Right lobe of liver (tissue), 6 donors: ENCODE data around the gene MRPL3. TPM values are rescaled to one million over a fixed set of nuclear protein-coding genes. Genes with fewer than 3 reads are reported as not detected.

ENCODE experiments used
- ATAC-seq, 4 donors: fragments of 200-7000 bp; cut with Tn5 transposase; one replicate each; pipeline ENCODE4 v1.9.1; 2020; ENCODE audit warnings: mild to moderate bottlenecking in 4 of 4, moderate library complexity in 4 of 4
- DNase-seq, 3 donors: peaks; one replicate each; pipeline ENCODE4 v3.0.0-alpha.2; 2020
- H3K27ac ChIP-seq, 3 donors: fragments of 200-600 bp; one replicate each; pipeline ENCODE4 v1.8.0; 2022
- H3K27me3 ChIP-seq, 2 donors: fragments of 200-600 bp; one replicate each; pipeline ENCODE4 v1.8.0; 2022
- H3K36me3 ChIP-seq, 4 donors: fragments of 200-600 bp; sonication (generic) in 1 of 4; one replicate each; pipeline versions ENCODE4 v1.5.1 to v1.8.0; 2017 to 2022; ENCODE audit warnings: control low read depth in 1 of 4
- H3K4me1 ChIP-seq, 4 donors: fragments of 200-600 bp; sonication (generic) in 1 of 4; one replicate each; pipeline versions ENCODE4 v1.5.1 to v1.8.0; 2017 to 2022; ENCODE audit warnings: control low read depth in 1 of 4
- H3K4me3 ChIP-seq, 3 donors: fragments of 200-600 bp; one replicate each; pipeline ENCODE4 v1.8.0; 2022
- H3K9me3 ChIP-seq, 4 donors: fragments of 200-600 bp; sonication (generic) in 1 of 4; one replicate each; pipeline versions ENCODE4 v1.5.1 to v1.8.0; 2017 to 2022; ENCODE audit warnings: control low read depth in 1 of 4
- POLR2A ChIP-seq: fragments of 450-650 bp; IDR thresholded peaks from one replicate; pipeline ENCODE4 v1.6.1; 2017; ENCODE audit warnings: antibody characterized with exemption, mild to moderate bottlenecking
- WGBS: methylation state at CpG from one replicate; pipeline ENCODE4 v1.1.6; 2018; ENCODE audit warnings: low coverage, low lambda C conversion rate; ENCODE audit not compliant: insufficient coverage; ENCODE audit errors: missing lambda C conversion rate; 5-methylcytosine and 5-hydroxymethylcytosine counted together
- intact Hi-C, 2 donors: fragments of 100-400 bp; cut with DNase I; formaldehyde crosslinking; loops; one replicate each; pipeline versions ENCODE4 v1.11.2 to v1.14.1; 2022
- total RNA-seq, 6 experiments: library from RNA; depleted of rRNA in 2 of 6; stranded (reverse); fragments of >200 nt in 2 of 6; fragmentation: NEBNext Ultra II Directional in 3 of 6; extraction: Animal tissue kit (Norgen Biotek cat#: 25700) in 3 of 6; gene quantifications; one replicate each; pipeline versions ENCODE4 v1.1.0 to v1.2.4, GENCODE V29; 2016 to 2023
- TF ChIP-seq, protein P1 (sequence below), 4 donors: fragments of 200-600 bp in 3 of 4; fragments of 450-650 bp in 1 of 4; IDR thresholded peaks; one replicate each; pipeline versions ENCODE4 v1.5.1 to v1.8.0; 2016 to 2022; ENCODE audit warnings: antibody characterized with exemption in 4 of 4, mild to moderate bottlenecking in 2 of 4
- donor health status: DM: no; HTN: yes; CAD: no.
- donor health status: DM: no; HTN: no; CAD: no.
- donor health status: DM: no; HTN: no; CAD: no.
- donor health status: DM: no; HTN: yes; CAD: no.
- donor health status: DM: no; HTN: yes; CAD: no.

MRPL3 gene
- total RNA-seq, 6 experiments from 2014 or later = 29.2 to 73.9 (median 35.7) TPM

DNA sequence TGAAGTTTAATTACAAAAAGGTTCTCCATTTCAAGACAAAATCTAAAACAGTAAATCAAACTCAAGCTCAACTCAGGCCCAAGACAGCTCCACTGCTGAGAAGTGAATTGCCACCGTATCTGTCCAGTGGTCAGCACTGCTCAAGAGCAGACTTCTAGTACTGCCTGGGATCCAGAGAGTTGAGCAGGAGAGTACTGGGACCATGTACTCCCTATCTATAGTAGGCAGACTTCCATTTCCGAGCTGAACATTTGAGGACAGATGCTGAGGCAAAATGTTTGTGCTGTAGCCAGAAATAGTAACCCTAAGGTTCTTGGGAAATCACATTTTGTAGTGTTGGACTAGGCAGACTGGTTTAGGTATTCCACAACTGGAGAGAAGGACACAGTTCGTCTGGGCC, 44.1 kb downstream of the MRPL3 start:
- peaks cover 0 to 13% (median 0%) of the 10 kb centered on the region in 4 donors for H3K36me3 ChIP-seq
- intact Hi-C loops = no loop called here
- no peaks in the 10 kb centered on the region for H3K4me1 ChIP-seq
- WGBS = 93% methylated on average over 3 of the region's 3 CpGs
- H3K4me3 ChIP-seq = no peak overlapping the region
- ATAC-seq = no peak
- no peak for TF ChIP-seq POLR2A
- TF ChIP-seq, protein P1, sequence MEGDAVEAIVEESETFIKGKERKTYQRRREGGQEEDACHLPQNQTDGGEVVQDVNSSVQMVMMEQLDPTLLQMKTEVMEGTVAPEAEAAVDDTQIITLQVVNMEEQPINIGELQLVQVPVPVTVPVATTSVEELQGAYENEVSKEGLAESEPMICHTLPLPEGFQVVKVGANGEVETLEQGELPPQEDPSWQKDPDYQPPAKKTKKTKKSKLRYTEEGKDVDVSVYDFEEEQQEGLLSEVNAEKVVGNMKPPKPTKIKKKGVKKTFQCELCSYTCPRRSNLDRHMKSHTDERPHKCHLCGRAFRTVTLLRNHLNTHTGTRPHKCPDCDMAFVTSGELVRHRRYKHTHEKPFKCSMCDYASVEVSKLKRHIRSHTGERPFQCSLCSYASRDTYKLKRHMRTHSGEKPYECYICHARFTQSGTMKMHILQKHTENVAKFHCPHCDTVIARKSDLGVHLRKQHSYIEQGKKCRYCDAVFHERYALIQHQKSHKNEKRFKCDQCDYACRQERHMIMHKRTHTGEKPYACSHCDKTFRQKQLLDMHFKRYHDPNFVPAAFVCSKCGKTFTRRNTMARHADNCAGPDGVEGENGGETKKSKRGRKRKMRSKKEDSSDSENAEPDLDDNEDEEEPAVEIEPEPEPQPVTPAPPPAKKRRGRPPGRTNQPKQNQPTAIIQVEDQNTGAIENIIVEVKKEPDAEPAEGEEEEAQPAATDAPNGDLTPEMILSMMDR (IDR thresholded peaks at IDR 0.05) = no peak
- DNase-seq = no peak
- no peaks in the 10 kb centered on the region for H3K9me3 ChIP-seq
- H3K27me3 ChIP-seq = no peaks in the 10 kb centered on the region
- H3K27ac ChIP-seq = no peak overlapping the region

DNA sequence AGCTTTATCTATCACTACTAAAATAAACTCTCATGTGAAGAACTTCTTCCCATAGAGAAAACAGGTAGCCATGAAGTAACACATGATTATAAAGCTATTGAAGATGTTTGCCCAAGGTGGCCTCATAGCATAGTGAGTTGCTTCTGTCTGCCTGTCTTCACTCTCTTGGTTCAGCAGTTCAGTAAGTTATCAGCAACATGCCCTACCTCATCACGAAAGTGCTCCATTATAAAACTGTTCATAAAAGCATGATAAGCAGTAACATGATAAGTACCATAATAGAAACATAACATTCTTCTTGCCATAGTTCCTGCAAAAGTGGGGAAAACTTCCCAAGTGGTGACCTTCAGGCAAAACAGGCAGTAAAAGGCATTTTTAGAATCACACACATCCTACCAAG, 45.6 kb downstream of the MRPL3 start:
- Histone ChIP-seq H3K9me3 (no peaks in the 10 kb centered on the region), H3K4me1 (no peaks in the 10 kb centered on the region), H3K4me3 (no peak overlapping the region), H3K27me3 (no peaks in the 10 kb centered on the region), H3K27ac (no peak overlapping the region), H3K36me3 (peaks cover 0 to 9% (median 0%) of the 10 kb centered on the region in 4 donors)
- TF ChIP-seq POLR2A = no peak
- TF ChIP-seq, protein P1 (IDR thresholded peaks at IDR 0.05) = no peak
- intact Hi-C loops = no loop called here
- 80% methylated on average over 1 of the region's 1 CpG for WGBS
- no peak for DNase-seq
- ATAC-seq = no peak

- no peaks in the 10 kb centered on the region for H3K36me3 ChIP-seq
- no peak overlapping the region for H3K27ac ChIP-seq
- ATAC-seq (peak in 1 of 4 donors; percentile 55), DNase-seq (no peak)
- no peak for TF ChIP-seq POLR2A
- TF ChIP-seq, protein P1 (IDR thresholded peaks at IDR 0.05) = no peak
- H3K27me3 ChIP-seq = no peaks in the 10 kb centered on the region
- H3K4me1 ChIP-seq = no peaks in the 10 kb centered on the region
- no peaks in the 10 kb centered on the region for H3K9me3 ChIP-seq
- no peak overlapping the region for H3K4me3 ChIP-seq
- intact Hi-C loops = no loop called here
Observed at GRCh38 chr3:131454501-131454900, 48.3 kb downstream of the MRPL3 start.

GRCh38 chr3:131453533-131453932, 49.2 kb downstream of the MRPL3 start:
- Histone ChIP-seq H3K4me3 (no peak overlapping the region), H3K27me3 (no peaks in the 10 kb centered on the region), H3K9me3 (no peaks in the 10 kb centered on the region), H3K36me3 (no peaks in the 10 kb centered on the region), H3K4me1 (no peaks in the 10 kb centered on the region), H3K27ac (no peak overlapping the region)
- TF ChIP-seq POLR2A = no peak
- TF ChIP-seq, protein P1 (IDR thresholded peaks at IDR 0.05) = no peak
- intact Hi-C loops = no loop called here
- DNase-seq (no peak), ATAC-seq (no peak)
- WGBS = 94% methylated on average over 4 of the region's 4 CpGs

GRCh38 chr3:131447349-131447748, 55.4 kb downstream of the MRPL3 start:
- TF ChIP-seq, protein P1 (IDR thresholded peaks at IDR 0.05) = no peak
- no peak for TF ChIP-seq POLR2A
- H3K4me3 ChIP-seq = no peak overlapping the region
- 88% methylated on average over 2 of the region's 2 CpGs for WGBS
- intact Hi-C loops = no loop called here
- H3K27ac ChIP-seq = no peak overlapping the region
- no peaks in the 10 kb centered on the region for H3K4me1 ChIP-seq
- DNase-seq (no peak), ATAC-seq (no peak)
- H3K27me3 ChIP-seq = no peaks in the 10 kb centered on the region
- H3K9me3 ChIP-seq = no peaks in the 10 kb centered on the region
- H3K36me3 ChIP-seq = no peaks in the 10 kb centered on the region
